WTC11 (cell line): ENCODE measurements around the gene ADCY3.

Source experiments
- ATF1 ChIP-seq: sonication (generic); formaldehyde crosslinking; IDR thresholded peaks from 2 replicates; pipeline ENCODE4 v1.8.1; 2023; ENCODE audit warnings: mild to moderate bottlenecking, moderate library complexity, missing genetic modification reagents
- CREB1 ChIP-seq: sonication (generic); formaldehyde crosslinking; IDR thresholded peaks from 2 replicates; pipeline ENCODE4 v1.8.0; 2023; ENCODE audit warnings: mild to moderate bottlenecking, missing genetic modification reagents
- CTCF ChIP-seq: fragments of 200-600 bp; IDR thresholded peaks from 2 replicates; pipeline ENCODE4 v1.8.0; 2022; ENCODE audit warnings: antibody characterized with exemption
- JUN ChIP-seq: sonication (generic); formaldehyde crosslinking; IDR thresholded peaks from 2 replicates; pipeline ENCODE4 v1.8.0; 2023; ENCODE audit warnings: mild to moderate bottlenecking, missing genetic modification reagents
- NFATC4 ChIP-seq: fragments of 250-450 bp; sonication (Bioruptor Pico); IDR thresholded peaks from 2 replicates; pipeline ENCODE4 v1.9.0; 2021; ENCODE audit warnings: mild to moderate bottlenecking
- NR3C1 ChIP-seq: sonication (generic); formaldehyde crosslinking; conservative IDR thresholded peaks from 2 replicates; pipeline ENCODE4 v1.8.1; 2023; ENCODE audit warnings: low read depth, mild to moderate bottlenecking, missing genetic modification reagents
- TCF7 ChIP-seq: sonication (generic); formaldehyde crosslinking; IDR thresholded peaks from 2 replicates; pipeline ENCODE4 v1.8.0; 2022; ENCODE audit warnings: mild to moderate bottlenecking, low read depth, missing genetic modification reagents, moderate library complexity

- TF ChIP-seq CTCF (no peak), NR3C1 (CRISPR knock-in tag) (no peak), ATF1 (CRISPR knock-in tag) (no peak), CREB1 (CRISPR knock-in tag) (no peak), JUN (CRISPR knock-in tag) (no peak), TCF7 (CRISPR knock-in tag) (no peak), NFATC4 (CRISPR knock-in tag) (no peak)
Observed at GRCh38 chr2:24834733-24835395, 85.2 kb downstream of the ADCY3 start.
